Kidney epithelial cell (primary cell): Measurements from ENCODE around the gene CRISP2. TPM values are rescaled to one million over a fixed set of nuclear protein-coding genes. Genes with fewer than 3 reads are reported as not detected.

ENCODE experiments used
- DNase-seq: peaks from one replicate; pipeline ENCODE4 v3.0.0-alpha.2; 2010; ENCODE audit warnings: low read depth
- H3K27me3 ChIP-seq: 2 replicates; pipeline ENCODE4 v1.6.0; 2011; ENCODE audit warnings: low read length; ENCODE audit not compliant: control insufficient read depth, insufficient read depth
- H3K36me3 ChIP-seq: 2 replicates; pipeline ENCODE4 v1.5.1; 2011; ENCODE audit warnings: low read length; ENCODE audit not compliant: control insufficient read depth, insufficient read depth
- H3K4me3 ChIP-seq: 2 replicates; pipeline ENCODE4 v1.5.1; 2011; ENCODE audit warnings: low read depth, mild to moderate bottlenecking, control low read depth, low read length
- CTCF ChIP-seq: IDR thresholded peaks from 2 replicates; pipeline ENCODE4 v1.5.1; 2011; ENCODE audit warnings: mild to moderate bottlenecking, moderate library complexity, low read length, control low read depth, inconsistent platforms; ENCODE audit not compliant: insufficient read depth, poor library complexity, severe bottlenecking
- total RNA-seq: library from RNA; depleted of rRNA; stranded (reverse); fragments of >200 nt; gene quantifications from 2 replicates; pipeline ENCODE4 v1.2.3, GENCODE V29; 2015

The CRISP2 gene
- total RNA-seq, 1 donor from 2014 or later = not detected

- no peaks in the 10 kb centered on the region for H3K27me3 ChIP-seq
- no peak for TF ChIP-seq CTCF
- no peak for DNase-seq
- H3K4me3 ChIP-seq = no peak overlapping the region
- H3K36me3 ChIP-seq = no peaks in the 10 kb centered on the region
These were observed 20.8 kb downstream of the CRISP2 start for GRCh38 chr6:49692534-49692933.

DNA sequence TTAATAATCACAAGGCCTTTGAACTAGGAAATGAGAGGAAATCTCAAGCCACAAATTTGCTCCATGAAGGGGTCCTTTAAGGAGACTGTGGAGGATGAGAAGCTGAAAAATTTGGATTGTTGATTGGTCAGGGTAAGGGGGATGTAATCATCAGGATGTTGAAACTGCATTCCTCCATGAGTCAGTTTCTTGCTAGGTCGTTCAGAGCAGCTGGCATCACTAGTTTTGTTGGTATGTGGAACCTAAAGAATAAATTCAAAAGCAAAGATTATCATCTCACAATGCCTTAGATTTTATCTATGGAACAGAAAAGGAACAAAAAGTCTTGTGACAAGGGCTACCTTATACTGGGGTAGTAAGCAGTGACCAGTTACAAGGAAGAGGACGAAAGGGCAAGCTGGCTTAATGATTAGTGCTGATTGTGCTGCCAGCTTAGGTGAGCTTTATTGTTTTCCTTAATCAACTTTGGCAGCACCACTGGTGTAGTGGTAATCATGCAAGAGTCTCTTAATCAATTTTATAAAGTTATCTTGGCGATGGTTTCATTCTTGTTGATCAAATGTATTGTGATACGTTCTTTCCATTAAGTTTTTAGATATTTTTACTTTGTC is 36.6 kb downstream of the CRISP2 start:
- no peaks in the 10 kb centered on the region for H3K36me3 ChIP-seq
- H3K27me3 ChIP-seq = no peaks in the 10 kb centered on the region
- no peak for TF ChIP-seq CTCF
- no peak overlapping the region for H3K4me3 ChIP-seq
- DNase-seq = peak; percentile 62

DNA sequence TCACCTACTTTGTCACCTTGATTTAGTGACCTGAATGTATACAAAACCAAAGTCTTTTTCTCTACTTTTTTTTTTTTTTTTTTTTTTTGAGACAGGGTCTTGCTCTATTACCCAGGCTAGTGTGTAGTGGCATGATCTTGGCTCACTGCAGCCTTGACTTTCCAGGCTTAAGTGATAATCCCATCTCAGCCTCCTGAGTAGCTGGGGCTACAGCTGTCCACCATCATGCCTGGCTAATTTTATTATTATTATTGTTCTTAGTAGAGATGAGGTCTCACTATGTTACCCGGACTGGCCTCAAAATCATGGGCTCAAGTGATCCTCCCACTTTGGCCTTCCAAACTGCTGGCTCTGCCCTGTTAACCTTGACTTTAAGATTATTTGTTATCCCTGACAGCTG is 37.5 kb downstream of the CRISP2 start:
- Histone ChIP-seq H3K4me3 (no peak overlapping the region), H3K27me3 (no peaks in the 10 kb centered on the region), H3K36me3 (no peaks in the 10 kb centered on the region)
- DNase-seq = no peak
- TF ChIP-seq CTCF = no peak

- Histone ChIP-seq H3K4me3 (no peak overlapping the region), H3K36me3 (no peaks in the 10 kb centered on the region), H3K27me3 (no peaks in the 10 kb centered on the region)
- peak; percentile 43 for DNase-seq
- no peak for TF ChIP-seq CTCF
These were observed 45.2 kb downstream of the CRISP2 start for GRCh38 chr6:49668083-49668511.

DNA sequence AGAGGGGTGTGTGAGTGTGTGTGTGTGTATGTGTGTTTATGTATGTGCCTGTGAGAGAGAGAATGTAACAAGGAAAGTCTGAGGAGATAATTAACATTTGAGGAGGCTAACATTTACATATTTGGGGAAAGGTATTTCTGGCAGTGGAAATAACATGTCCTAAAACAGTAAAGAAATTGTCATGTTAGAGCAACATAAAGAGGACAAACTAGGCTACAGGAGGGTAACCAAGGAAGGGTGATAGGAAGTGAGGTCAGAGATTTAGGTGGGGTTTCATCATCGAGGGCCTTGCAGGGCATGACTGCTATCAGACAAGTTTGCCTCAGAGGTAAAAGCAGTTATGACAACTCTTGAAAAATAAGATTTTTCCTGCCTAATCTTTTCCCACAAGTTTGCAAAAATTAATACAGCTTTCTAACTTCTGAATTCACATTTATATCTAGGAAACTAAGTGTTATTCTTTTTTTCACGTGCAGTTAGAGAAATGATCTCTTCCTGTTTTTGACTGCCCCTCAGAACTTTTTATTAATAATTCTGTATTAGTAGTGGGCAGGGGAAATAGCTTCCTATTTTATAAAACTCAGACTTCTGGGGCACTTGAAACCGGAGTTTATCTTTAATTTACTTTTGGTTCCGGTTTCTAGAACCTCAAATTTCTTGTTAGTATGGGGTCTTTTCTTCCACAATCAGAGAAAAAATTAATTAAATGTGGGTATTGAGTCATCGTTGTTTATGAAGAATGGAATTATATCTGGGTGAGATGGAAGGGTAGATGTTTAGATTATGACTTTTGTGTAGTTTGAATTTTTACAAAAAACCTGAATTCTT is 46.2 kb downstream of the CRISP2 start:
- H3K4me3 ChIP-seq = no peak overlapping the region
- H3K36me3 ChIP-seq = no peaks in the 10 kb centered on the region
- H3K27me3 ChIP-seq = no peaks in the 10 kb centered on the region
- no peak for DNase-seq
- no peak for TF ChIP-seq CTCF
